Vagina (tissue), 2 donors: Measurements from ENCODE around the gene KIAA1671. TPM values are rescaled to one million over a fixed set of nuclear protein-coding genes. Genes with fewer than 3 reads are reported as not detected.

ENCODE experiments used
- DNase-seq, 2 donors: peaks; one replicate each; pipeline ENCODE4 v3.0.0-alpha.2; 2017; ENCODE audit errors: extremely low spot score in 2 of 2
- H3K27ac ChIP-seq: fragments of 200-600 bp; sonication (generic); one replicate; pipeline ENCODE4 v1.5.1; 2019
- H3K27me3 ChIP-seq: fragments of 200-600 bp; sonication (generic); one replicate; pipeline ENCODE4 v1.5.1; 2019
- H3K36me3 ChIP-seq, 2 donors: fragments of 200-600 bp; sonication (generic); one replicate each; pipeline ENCODE4 v1.5.1; 2017 to 2019
- H3K4me1 ChIP-seq: fragments of 200-600 bp; sonication (generic); one replicate; pipeline ENCODE4 v1.5.1; 2019
- H3K4me3 ChIP-seq, 2 donors: fragments of 200-600 bp; sonication (generic); 1 replicate in 1 of 2; 2 replicates in 1 of 2; pipeline ENCODE4 v1.5.1; 2016 to 2019
- H3K9me3 ChIP-seq: fragments of 200-600 bp; sonication (generic); one replicate; pipeline ENCODE4 v1.5.1; 2019
- CTCF ChIP-seq, 3 experiments: fragments of 450-650 bp in 2 of 3; fragments of 200-600 bp in 1 of 3; sonication (generic) in 1 of 3; IDR thresholded peaks; one replicate each; pipeline ENCODE4 v1.5.1; 2017 to 2019; ENCODE audit warnings: antibody characterized with exemption in 3 of 3, mild to moderate bottlenecking in 2 of 3, moderate library complexity in 2 of 3
- POLR2A ChIP-seq, 2 donors: fragments of 450-650 bp; IDR thresholded peaks; one replicate each; pipeline ENCODE4 v1.6.1; 2017; ENCODE audit warnings: antibody characterized with exemption in 2 of 2, mild to moderate bottlenecking in 2 of 2, moderate library complexity in 2 of 2
- POLR2AphosphoS5 ChIP-seq, 2 donors: sonication (generic); formaldehyde crosslinking; IDR thresholded peaks; one replicate each; pipeline ENCODE4 v1.9.0; 2017; ENCODE audit warnings: antibody characterized with exemption in 2 of 2, mild to moderate bottlenecking in 2 of 2, low read depth in 1 of 2; ENCODE audit not compliant: insufficient read depth in 1 of 2
- intact Hi-C: fragments of 100-400 bp; cut with DNase I; formaldehyde crosslinking; loops from one replicate; pipeline ENCODE4 v1.15.1; 2023
- total RNA-seq: library from RNA; depleted of rRNA; stranded (reverse); fragments of >200 nt; gene quantifications from one replicate; pipeline ENCODE4 v1.2.3, GENCODE V29; 2016

The KIAA1671 gene
- total RNA-seq, 1 donor from 2014 or later, result 54.0 TPM

GRCh38 chr22:25125693-25126357 is 173.3 kb downstream of the KIAA1671 start:
- H3K4me1 ChIP-seq, result peaks cover 38% of the 10 kb centered on the region
- no peak for TF ChIP-seq CTCF (IDR thresholded peaks at IDR 0.05)
- H3K4me3 ChIP-seq, result no peak overlapping the region
- H3K36me3 ChIP-seq, result no peaks in the 10 kb centered on the region
- H3K9me3 ChIP-seq, result no peaks in the 10 kb centered on the region
- intact Hi-C loops, result loop anchor here (10.0 kb wide), 1 partner anchor 781 kb away; no protein-coding TSS in a partner anchor
- no peak overlapping the region for H3K27ac ChIP-seq
- no peaks in the 10 kb centered on the region for H3K27me3 ChIP-seq
- no peak for DNase-seq

DNA sequence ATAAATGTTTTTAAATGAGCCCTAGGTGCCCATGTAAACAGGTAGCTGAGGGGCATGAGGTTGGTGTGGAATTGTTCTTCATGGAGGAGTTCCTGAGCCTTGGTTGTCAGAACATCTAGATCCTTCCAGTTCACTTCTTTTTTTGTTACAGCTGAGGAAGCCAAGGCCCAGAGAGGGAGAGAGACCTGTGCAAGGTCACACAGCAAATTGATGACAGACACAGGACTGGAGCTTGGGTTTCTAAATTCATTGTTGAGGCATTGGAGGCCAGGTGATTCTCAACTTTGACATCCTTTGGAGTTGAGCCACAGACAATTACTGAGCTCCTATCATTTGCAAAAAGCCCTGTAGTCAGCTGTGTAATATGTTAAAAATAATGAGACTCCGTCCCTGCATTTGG is 174.0 kb downstream of the KIAA1671 start:
- no peaks in the 10 kb centered on the region for H3K36me3 ChIP-seq
- DNase-seq, result no peak
- H3K27me3 ChIP-seq, result no peaks in the 10 kb centered on the region
- no peaks in the 10 kb centered on the region for H3K9me3 ChIP-seq
- peaks cover 43% of the 10 kb centered on the region for H3K4me1 ChIP-seq
- intact Hi-C loops, result loop anchor here (10.0 kb wide), 1 partner anchor 782 kb away; no protein-coding TSS in a partner anchor
- no peak overlapping the region for H3K4me3 ChIP-seq
- no peak for TF ChIP-seq CTCF (IDR thresholded peaks at IDR 0.05)
- TF ChIP-seq POLR2A (IDR thresholded peaks at IDR 0.05), result no peak
- no peak for TF ChIP-seq POLR2AphosphoS5 (IDR thresholded peaks at IDR 0.05; ENCODE audit: insufficient read depth in 1 of 2, low read depth in 1 of 2)
- H3K27ac ChIP-seq, result no peak overlapping the region

DNA sequence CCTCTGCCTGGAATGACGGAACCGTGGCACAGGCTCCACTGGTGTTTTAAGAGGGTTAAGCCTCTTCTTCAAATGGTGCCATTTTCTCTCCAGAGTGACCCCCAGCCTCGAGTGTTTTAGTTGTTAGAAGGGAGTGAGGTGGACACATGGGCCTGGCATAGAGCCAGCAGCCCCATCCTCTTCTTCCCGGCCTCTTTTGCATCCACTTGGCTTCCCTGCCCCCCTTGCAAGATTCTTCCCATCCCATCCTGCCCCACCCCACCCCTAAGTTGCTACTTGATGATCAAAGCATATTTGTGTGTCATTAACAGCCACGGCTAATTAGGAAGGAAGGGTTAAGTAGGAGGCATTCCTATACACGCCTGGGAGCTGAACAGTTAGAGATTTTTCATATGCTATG is 174.8 kb downstream of the KIAA1671 start:
- no peak overlapping the region for H3K4me3 ChIP-seq
- TF ChIP-seq POLR2AphosphoS5 (IDR thresholded peaks at IDR 0.05; ENCODE audit: insufficient read depth in 1 of 2, low read depth in 1 of 2) (no peak), CTCF (IDR thresholded peaks at IDR 0.05) (no peak), POLR2A (IDR thresholded peaks at IDR 0.05) (no peak)
- no peaks in the 10 kb centered on the region for H3K36me3 ChIP-seq
- H3K27me3 ChIP-seq, result no peaks in the 10 kb centered on the region
- H3K9me3 ChIP-seq, result no peaks in the 10 kb centered on the region
- no peak overlapping the region for H3K27ac ChIP-seq
- peaks cover 43% of the 10 kb centered on the region for H3K4me1 ChIP-seq
- no peak for DNase-seq
- intact Hi-C loops, result loop anchor here (10.0 kb wide), 1 partner anchor 783 kb away; no protein-coding TSS in a partner anchor

- Histone ChIP-seq H3K27me3 (no peaks in the 10 kb centered on the region), H3K4me3 (no peak overlapping the region), H3K9me3 (no peaks in the 10 kb centered on the region), H3K27ac (no peak overlapping the region), H3K4me1 (peaks cover 65% of the 10 kb centered on the region), H3K36me3 (no peaks in the 10 kb centered on the region)
- TF ChIP-seq POLR2A (IDR thresholded peaks at IDR 0.05) (no peak), CTCF (IDR thresholded peaks at IDR 0.05) (no peak), POLR2AphosphoS5 (IDR thresholded peaks at IDR 0.05; ENCODE audit: insufficient read depth in 1 of 2, low read depth in 1 of 2) (no peak)
- no peak for DNase-seq
- intact Hi-C loops, result no loop called here
These were observed 177.9 kb downstream of the KIAA1671 start for GRCh38 chr22:25130462-25130861.

GRCh38 chr22:25131198-25131887 is 178.8 kb downstream of the KIAA1671 start:
- intact Hi-C loops, result no loop called here
- DNase-seq, result no peak
- TF ChIP-seq POLR2AphosphoS5 (IDR thresholded peaks at IDR 0.05; ENCODE audit: insufficient read depth in 1 of 2, low read depth in 1 of 2), result no peak
- no peak for TF ChIP-seq POLR2A (IDR thresholded peaks at IDR 0.05)
- TF ChIP-seq CTCF (IDR thresholded peaks at IDR 0.05), result no peak
- H3K27ac ChIP-seq, result no peak overlapping the region
- peaks cover 73% of the 10 kb centered on the region for H3K4me1 ChIP-seq
- no peaks in the 10 kb centered on the region for H3K9me3 ChIP-seq
- H3K4me3 ChIP-seq, result no peak overlapping the region
- H3K36me3 ChIP-seq, result no peaks in the 10 kb centered on the region
- no peaks in the 10 kb centered on the region for H3K27me3 ChIP-seq
